Right lobe of liver (tissue), 4 donors: Measurements from ENCODE around the gene BAIAP2.

ENCODE experiments used
- POLR2A ChIP-seq: fragments of 450-650 bp; IDR thresholded peaks from one replicate; pipeline ENCODE4 v1.6.1; 2017; ENCODE audit warnings: antibody characterized with exemption, mild to moderate bottlenecking
- TF ChIP-seq, protein P1 (sequence below), 4 donors: fragments of 200-600 bp in 3 of 4; fragments of 450-650 bp in 1 of 4; IDR thresholded peaks; one replicate each; pipeline versions ENCODE4 v1.5.1 to v1.8.0; 2016 to 2022; ENCODE audit warnings: antibody characterized with exemption in 4 of 4, mild to moderate bottlenecking in 2 of 4
- donor health status: DM: no; HTN: no; CAD: no.
- donor health status: DM: no; HTN: no; CAD: no.
- donor health status: DM: no; HTN: yes; CAD: no.

DNA sequence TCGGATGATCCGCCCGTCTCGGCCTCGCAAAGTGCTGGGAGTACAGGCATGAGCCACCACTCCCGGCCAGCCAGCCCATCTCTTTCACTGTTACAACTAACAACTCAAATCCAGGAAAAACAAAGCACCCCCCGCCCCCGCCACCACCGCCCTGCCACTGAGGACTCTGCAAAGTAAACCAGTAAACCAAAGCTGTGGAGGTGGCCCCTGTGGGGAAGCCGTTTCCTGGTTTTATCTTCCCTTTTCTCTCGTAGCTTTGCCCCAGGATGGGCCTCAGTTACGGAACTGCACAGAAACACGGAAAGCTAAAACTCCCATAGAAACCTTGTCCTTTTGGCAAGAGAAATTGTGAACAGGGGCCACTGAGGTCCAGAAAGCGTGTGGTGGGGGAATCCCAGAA, 25.8 kb upstream of the BAIAP2 start:
- TF ChIP-seq, protein P1, sequence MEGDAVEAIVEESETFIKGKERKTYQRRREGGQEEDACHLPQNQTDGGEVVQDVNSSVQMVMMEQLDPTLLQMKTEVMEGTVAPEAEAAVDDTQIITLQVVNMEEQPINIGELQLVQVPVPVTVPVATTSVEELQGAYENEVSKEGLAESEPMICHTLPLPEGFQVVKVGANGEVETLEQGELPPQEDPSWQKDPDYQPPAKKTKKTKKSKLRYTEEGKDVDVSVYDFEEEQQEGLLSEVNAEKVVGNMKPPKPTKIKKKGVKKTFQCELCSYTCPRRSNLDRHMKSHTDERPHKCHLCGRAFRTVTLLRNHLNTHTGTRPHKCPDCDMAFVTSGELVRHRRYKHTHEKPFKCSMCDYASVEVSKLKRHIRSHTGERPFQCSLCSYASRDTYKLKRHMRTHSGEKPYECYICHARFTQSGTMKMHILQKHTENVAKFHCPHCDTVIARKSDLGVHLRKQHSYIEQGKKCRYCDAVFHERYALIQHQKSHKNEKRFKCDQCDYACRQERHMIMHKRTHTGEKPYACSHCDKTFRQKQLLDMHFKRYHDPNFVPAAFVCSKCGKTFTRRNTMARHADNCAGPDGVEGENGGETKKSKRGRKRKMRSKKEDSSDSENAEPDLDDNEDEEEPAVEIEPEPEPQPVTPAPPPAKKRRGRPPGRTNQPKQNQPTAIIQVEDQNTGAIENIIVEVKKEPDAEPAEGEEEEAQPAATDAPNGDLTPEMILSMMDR (IDR thresholded peaks at IDR 0.05): no peak
- TF ChIP-seq POLR2A: no peak
